AG10803 (cell line): ENCODE results near the gene CD48.

Experiments
- DNase-seq: peaks from one replicate; pipeline ENCODE4 v3.0.0; 2010; ENCODE audit warnings: low read depth
- H3K4me3 ChIP-seq: 2 replicates; pipeline ENCODE4 v1.5.1; 2011; ENCODE audit warnings: mild to moderate bottlenecking, low read length, control low read depth
- TF ChIP-seq, protein P1 (sequence below): conservative IDR thresholded peaks from 2 replicates; pipeline ENCODE4 v1.5.1; 2011; ENCODE audit warnings: mild to moderate bottlenecking, low read length, control low read depth, inconsistent platforms

The CD48 gene

DNA sequence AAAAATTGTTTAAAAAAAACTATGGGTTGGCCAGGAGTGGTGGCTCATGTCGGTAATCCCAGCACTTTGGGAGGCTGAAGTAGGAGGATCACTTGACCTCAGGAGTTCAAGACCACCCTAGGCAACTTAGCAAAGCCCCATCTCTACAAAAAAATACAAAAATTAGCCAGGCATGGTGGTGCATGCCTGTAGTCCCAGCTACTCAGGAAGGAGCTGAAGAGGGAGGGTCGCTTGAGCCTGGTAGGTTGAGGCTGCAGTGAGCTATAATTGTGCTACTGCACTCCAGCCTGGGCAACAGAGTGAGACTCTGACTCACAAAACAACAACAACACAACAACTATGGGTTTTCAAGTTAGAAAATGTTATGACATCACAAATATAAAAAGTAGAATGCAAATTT lies 43.8 kb upstream of the CD48 start:
- no peak for DNase-seq
- TF ChIP-seq, protein P1, sequence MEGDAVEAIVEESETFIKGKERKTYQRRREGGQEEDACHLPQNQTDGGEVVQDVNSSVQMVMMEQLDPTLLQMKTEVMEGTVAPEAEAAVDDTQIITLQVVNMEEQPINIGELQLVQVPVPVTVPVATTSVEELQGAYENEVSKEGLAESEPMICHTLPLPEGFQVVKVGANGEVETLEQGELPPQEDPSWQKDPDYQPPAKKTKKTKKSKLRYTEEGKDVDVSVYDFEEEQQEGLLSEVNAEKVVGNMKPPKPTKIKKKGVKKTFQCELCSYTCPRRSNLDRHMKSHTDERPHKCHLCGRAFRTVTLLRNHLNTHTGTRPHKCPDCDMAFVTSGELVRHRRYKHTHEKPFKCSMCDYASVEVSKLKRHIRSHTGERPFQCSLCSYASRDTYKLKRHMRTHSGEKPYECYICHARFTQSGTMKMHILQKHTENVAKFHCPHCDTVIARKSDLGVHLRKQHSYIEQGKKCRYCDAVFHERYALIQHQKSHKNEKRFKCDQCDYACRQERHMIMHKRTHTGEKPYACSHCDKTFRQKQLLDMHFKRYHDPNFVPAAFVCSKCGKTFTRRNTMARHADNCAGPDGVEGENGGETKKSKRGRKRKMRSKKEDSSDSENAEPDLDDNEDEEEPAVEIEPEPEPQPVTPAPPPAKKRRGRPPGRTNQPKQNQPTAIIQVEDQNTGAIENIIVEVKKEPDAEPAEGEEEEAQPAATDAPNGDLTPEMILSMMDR: no peak
- no peak overlapping the region for H3K4me3 ChIP-seq

DNA sequence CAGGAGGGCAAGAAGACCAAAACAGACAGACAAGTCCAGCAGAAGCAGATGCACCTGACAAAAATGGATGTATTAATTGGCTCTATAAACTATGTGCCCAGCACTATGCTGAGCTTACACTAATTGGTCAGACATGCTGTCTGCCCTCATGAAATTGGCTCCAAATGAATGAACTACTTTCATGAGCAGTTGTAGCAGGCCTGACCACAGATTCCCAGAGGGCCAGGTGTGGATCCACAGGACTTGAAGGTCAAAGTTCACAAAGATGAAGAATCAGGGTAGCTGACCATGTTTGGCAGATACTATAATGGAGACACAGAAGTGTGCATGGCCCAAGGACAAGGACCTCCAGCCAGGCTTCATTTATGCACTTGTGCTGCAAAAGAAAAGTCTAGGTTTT lies 42.0 kb upstream of the CD48 start:
- TF ChIP-seq, protein P1: no peak
- no peak for DNase-seq
- no peak overlapping the region for H3K4me3 ChIP-seq

DNA sequence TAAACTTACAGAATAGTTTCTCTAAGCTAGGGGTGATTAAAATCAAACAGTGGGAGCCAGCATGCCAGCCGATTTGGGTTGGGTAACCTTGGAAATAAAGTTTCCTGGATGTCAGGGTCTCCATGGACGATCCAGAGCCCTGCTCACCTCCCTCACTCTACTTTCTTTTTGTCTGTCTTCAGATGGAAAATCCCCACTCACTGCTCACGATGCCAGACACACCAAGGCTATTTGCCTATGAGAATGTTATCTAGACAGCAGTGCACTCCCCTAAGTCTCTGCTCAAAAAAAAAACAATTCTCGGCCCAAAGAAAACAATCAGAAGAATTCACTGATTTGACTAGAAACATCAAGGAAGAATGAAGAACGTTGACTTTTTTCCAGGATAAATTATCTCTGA lies 41.3 kb upstream of the CD48 start:
- no peak for DNase-seq
- TF ChIP-seq, protein P1: no peak

DNA sequence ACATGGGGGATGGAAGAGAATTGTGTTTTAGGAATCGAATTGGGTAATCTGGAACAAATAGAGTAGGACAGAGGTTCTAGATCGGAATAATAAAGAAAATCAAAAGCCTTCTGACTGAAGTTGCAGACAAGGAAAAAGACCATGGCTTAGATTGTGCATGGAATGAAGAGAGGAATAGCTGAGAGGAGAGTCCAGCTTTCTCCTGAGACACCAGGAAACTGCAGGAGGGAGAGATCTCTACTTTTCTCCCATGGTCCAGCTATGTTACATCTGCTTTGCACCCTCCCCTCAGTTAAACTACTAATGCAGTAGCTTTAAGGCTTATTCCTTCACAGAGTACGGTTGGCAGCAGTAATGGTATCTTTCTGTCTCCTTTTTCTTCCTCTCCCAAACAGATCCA lies 40.8 kb upstream of the CD48 start:
- DNase-seq: no peak
- H3K4me3 ChIP-seq: no peak overlapping the region
- TF ChIP-seq, protein P1: no peak

More for the DNA sequence above, 41.3 kb upstream of the CD48 start:
- H3K4me3 ChIP-seq: no peak overlapping the region

DNA sequence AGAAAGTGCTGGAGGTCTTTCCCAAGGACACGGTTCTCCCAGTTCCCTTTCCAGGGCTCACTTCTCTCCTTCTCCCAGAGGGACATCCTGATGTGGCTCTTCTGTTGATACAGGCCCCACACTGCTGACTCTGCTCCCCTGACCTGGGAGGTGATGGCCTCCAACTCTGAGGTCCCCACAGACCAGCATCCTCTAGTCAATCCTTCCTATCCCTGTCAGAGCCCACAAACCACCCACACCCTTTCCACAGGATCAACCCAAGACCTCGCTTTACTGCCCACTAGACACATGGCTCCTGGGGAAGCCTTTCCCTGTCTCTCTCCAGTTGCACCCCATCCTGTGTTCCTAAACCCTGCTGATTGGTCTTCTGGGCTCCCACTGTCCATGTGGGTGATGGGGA lies 39.0 kb upstream of the CD48 start:
- H3K4me3 ChIP-seq: no peak overlapping the region
- TF ChIP-seq, protein P1: no peak
- DNase-seq: no peak

DNA sequence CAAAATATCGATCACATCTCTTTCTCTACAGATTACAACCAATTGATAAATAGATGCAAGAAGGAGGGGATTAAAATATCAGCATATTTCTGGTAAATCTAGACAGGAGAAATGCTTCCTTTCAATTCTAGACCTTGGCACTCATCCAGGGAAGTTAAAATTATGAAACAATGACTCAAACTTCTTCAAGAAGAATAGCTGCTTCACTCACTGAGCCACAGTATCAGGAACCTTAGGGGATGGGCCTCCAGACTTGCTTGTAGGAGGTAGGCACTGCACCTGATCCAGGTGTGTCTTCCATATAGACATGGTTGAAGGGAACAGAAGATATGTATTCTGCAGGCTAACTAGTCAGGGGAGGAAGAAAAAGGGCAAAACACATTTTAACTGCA lies 37.3 kb upstream of the CD48 start:
- H3K4me3 ChIP-seq: no peak overlapping the region
- no peak for DNase-seq
- TF ChIP-seq, protein P1: no peak

DNA sequence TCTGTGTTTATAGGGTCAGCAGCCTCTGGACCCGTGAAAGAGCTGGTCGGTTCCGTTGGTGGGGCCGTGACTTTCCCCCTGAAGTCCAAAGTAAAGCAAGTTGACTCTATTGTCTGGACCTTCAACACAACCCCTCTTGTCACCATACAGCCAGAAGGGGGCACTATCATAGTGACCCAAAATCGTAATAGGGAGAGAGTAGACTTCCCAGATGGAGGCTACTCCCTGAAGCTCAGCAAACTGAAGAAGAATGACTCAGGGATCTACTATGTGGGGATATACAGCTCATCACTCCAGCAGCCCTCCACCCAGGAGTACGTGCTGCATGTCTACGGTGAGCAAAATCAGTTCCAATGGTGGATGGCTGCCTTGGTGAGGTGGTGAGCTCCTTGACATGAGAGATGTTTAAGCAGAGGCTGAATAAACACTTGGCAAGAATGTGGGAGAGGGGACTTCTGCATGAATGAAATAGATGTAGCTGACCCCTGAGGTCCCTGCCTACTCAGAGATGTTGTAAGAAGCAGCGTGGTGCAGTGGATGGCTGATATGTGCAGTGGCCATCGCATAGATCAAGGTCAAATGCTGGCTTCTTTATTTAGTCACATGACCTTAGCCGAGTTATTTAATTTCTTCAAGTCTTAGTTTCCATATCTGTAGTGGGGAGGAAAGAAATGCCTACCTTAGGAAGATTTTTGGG lies 36.7 kb upstream of the CD48 start:
- TF ChIP-seq, protein P1: no peak
- no peak overlapping the region for H3K4me3 ChIP-seq
- DNase-seq: no peak
